ENCODE measurements around the gene MTRR. TPM values are rescaled to one million over a fixed set of nuclear protein-coding genes. Genes with fewer than 3 reads are reported as not detected.

The MTRR gene
- total and polyA plus RNA-seq, 10 donors: 13.8 to 66.3 (median 43.9) TPM

GRCh38 chr5:7857926-7858632 lies 10.9 kb upstream of the MTRR start:
- Histone ChIP-seq H3K36me3 (peaks cover 0 to 58% (median 40%) of the 10 kb centered on the region in 6 donors), H3K9me3 (peaks cover 0 to 3% (median 0%) of the 10 kb centered on the region in 8 donors), H3K27ac (peak overlapping the region in 1 of 8 donors; percentile 3), H3K4me3 (no peak overlapping the region), H3K27me3 (replicated peaks in 1 of 7) (no peaks in the 10 kb centered on the region), H3K4me1 (no peaks in the 10 kb centered on the region)
- intact Hi-C loops (cut with DNase I; ENCODE audit: low total_unique reads): no loop called here
- WGBS, 5 donors: 56 to 62% (median 59%) methylated on average over 9 of the region's 9 CpGs
- TF ChIP-seq, protein P1, sequence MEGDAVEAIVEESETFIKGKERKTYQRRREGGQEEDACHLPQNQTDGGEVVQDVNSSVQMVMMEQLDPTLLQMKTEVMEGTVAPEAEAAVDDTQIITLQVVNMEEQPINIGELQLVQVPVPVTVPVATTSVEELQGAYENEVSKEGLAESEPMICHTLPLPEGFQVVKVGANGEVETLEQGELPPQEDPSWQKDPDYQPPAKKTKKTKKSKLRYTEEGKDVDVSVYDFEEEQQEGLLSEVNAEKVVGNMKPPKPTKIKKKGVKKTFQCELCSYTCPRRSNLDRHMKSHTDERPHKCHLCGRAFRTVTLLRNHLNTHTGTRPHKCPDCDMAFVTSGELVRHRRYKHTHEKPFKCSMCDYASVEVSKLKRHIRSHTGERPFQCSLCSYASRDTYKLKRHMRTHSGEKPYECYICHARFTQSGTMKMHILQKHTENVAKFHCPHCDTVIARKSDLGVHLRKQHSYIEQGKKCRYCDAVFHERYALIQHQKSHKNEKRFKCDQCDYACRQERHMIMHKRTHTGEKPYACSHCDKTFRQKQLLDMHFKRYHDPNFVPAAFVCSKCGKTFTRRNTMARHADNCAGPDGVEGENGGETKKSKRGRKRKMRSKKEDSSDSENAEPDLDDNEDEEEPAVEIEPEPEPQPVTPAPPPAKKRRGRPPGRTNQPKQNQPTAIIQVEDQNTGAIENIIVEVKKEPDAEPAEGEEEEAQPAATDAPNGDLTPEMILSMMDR (IDR thresholded peaks at IDR 0.05 in 8 of 11, conservative IDR thresholded peaks at IDR 0.05 in 3 of 11): no peak
- TF ChIP-seq POLR2AphosphoS5 (IDR thresholded peaks at IDR 0.05) (no peak), POLR2A (IDR thresholded peaks at IDR 0.05) (no peak)
- DNase-seq: no peak

GRCh38 chr5:7866196-7866595 lies 2.8 kb upstream of the MTRR start:
- no peaks in the 10 kb centered on the region for H3K27me3 ChIP-seq (replicated peaks in 1 of 7)

DNA sequence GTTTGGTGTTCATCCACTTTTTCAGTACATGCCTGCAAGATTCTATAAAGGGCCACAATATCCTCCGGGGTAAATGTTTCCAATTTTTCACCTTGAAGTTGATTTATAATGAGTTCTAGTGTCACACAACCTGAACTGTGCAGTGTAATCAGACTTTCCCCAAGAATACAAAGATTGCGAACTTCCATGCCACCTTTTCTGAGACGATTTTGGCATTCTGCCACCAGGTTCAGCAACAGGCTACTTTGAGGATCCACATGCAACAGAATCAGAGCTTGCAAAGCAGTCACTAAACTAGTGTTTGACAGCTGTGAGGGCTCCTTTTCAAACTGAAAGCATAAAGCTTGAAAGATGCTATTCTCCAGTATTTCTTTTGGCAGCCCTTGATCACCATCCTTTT lies 1.7 kb upstream of the MTRR start:
- H3K27ac ChIP-seq: no peak overlapping the region
- TF ChIP-seq POLR2AphosphoS5 (IDR thresholded peaks at IDR 0.05): no peak
- no peak for TF ChIP-seq POLR2A (IDR thresholded peaks at IDR 0.05)
- TF ChIP-seq, protein P1 (IDR thresholded peaks at IDR 0.05 in 8 of 11, conservative IDR thresholded peaks at IDR 0.05 in 3 of 11): no peak
- DNase-seq: no peak
- WGBS, 5 donors: 82 to 88% (median 86%) methylated on average over 3 of the region's 3 CpGs
- no peak overlapping the region for H3K4me3 ChIP-seq
- intact Hi-C loops (cut with DNase I; ENCODE audit: low total_unique reads): no loop called here
- H3K27me3 ChIP-seq (replicated peaks in 1 of 7): no peaks in the 10 kb centered on the region
- H3K4me1 ChIP-seq: peaks cover 24 to 67% (median 52%) of the 10 kb centered on the region in 6 donors
- peaks cover 0 to 42% (median 8%) of the 10 kb centered on the region in 6 donors for H3K36me3 ChIP-seq
- no peaks in the 10 kb centered on the region for H3K9me3 ChIP-seq

More at GRCh38 chr5:7866196-7866595, 2.8 kb upstream of the MTRR start:
- TF ChIP-seq POLR2A (IDR thresholded peaks at IDR 0.05): no peak
- TF ChIP-seq POLR2AphosphoS5 (IDR thresholded peaks at IDR 0.05): no peak
- TF ChIP-seq, protein P1 (IDR thresholded peaks at IDR 0.05 in 8 of 11, conservative IDR thresholded peaks at IDR 0.05 in 3 of 11): no peak
- intact Hi-C loops (cut with DNase I; ENCODE audit: low total_unique reads): no loop called here
- 72 to 87% (median 75%) methylated on average over 2 of the region's 2 CpGs for WGBS, 5 donors
- Histone ChIP-seq H3K27ac (peak overlapping the region in 3 of 8 donors; percentile 11 to 25 (median 21)), H3K4me3 (no peak overlapping the region), H3K9me3 (no peaks in the 10 kb centered on the region), H3K4me1 (peaks cover 19 to 56% (median 44%) of the 10 kb centered on the region in 6 donors), H3K36me3 (peaks cover 0 to 46% (median 18%) of the 10 kb centered on the region in 6 donors)
- no peak for DNase-seq

DNA sequence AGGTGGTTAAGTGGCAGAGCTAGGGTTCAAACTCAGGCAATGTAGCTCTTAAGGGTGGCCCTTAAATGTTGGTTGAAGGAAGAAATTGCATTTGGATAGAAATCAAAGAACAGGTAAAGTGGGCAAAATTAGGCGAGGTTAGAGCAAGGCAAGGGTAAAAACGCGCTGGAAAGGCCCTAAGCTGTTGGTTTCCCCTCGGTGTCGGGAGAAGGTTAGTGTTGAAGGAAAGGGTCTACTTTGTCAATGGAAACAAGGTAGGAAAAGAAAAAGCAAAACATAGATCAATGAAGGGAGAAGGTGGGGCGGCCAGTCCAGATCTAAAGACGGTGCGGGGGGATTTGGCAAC lies 548 bp upstream of the MTRR start:
- Histone ChIP-seq H3K9me3 (no peaks in the 10 kb centered on the region), H3K4me1 (peaks cover 24 to 78% (median 55%) of the 10 kb centered on the region in 6 donors), H3K36me3 (peaks cover 0 to 36% (median 3%) of the 10 kb centered on the region in 6 donors), H3K27me3 (replicated peaks in 1 of 7) (no peaks in the 10 kb centered on the region), H3K4me3 (peak overlapping the region; percentile 92 to 99 (median 96)), H3K27ac (peak overlapping the region; percentile 71 to 91 (median 90))
- 0 to 1% (median 0%) methylated on average over 8 of the region's 8 CpGs for WGBS, 5 donors
- TF ChIP-seq, protein P1 (IDR thresholded peaks at IDR 0.05 in 8 of 11, conservative IDR thresholded peaks at IDR 0.05 in 3 of 11): no peak
- TF ChIP-seq POLR2AphosphoS5 (IDR thresholded peaks at IDR 0.05): no peak
- TF ChIP-seq POLR2A (IDR thresholded peaks at IDR 0.05): no peak
- no peak for DNase-seq
- intact Hi-C loops (cut with DNase I; ENCODE audit: low total_unique reads): no loop called here

Data from spleen (tissue), 11 donors.